ENCODE results near the gene RPL38.

GRCh38 chr17:74197801-74198200 is 5.7 kb upstream of the RPL38 start:
- no peak for TF ChIP-seq CTCF (conservative IDR thresholded peaks at IDR 0.05; ENCODE audit: low read depth in 2 of 2)
- no peak for TF ChIP-seq POLR2AphosphoS5 (IDR thresholded peaks at IDR 0.05; ENCODE audit: low read depth)

All from GM23338 (cell line).